ENCODE data around the gene AP2A2. TPM values are rescaled to one million over a fixed set of nuclear protein-coding genes. Genes with fewer than 3 reads are reported as not detected.

Gene AP2A2
- total RNA-seq, 1 experiment from 2014 or later: 55.5 TPM

GRCh38 chr11:877565-877964, 48.1 kb upstream of the AP2A2 start (continued):
- no peak for TF ChIP-seq REST (IDR thresholded peaks at IDR 0.05; ENCODE audit: low read depth)

- no peak overlapping the region for H3K9ac ChIP-seq (ENCODE audit: low read length)
- H4K20me1 ChIP-seq (ENCODE audit: insufficient read depth): no peaks in the 10 kb centered on the region
- ChIA-PET POLR2A (no interaction called here), RAD21 (ENCODE audit: low non-redundant PET in 1 of 2, low total read pairs in 2 of 2, uncharacterized antibody in 2 of 2, unreplicated experiment in 2 of 2) (no interaction called here), CTCF (no interaction called here)
- H3K4me2 ChIP-seq (ENCODE audit: low read length): no peak overlapping the region
- H3K27me3 ChIP-seq (ENCODE audit: insufficient read depth, low read length): no peaks in the 10 kb centered on the region
- peak; percentile 22; the same call in 1 of the 2 replicates for ATAC-seq
- H3K79me2 ChIP-seq (ENCODE audit: insufficient read depth, low read length): no peaks in the 10 kb centered on the region
- no peak for DNase-seq (ENCODE audit: low read depth, low spot score)
- peaks cover 3 to 4% of the 10 kb centered on the region in 2 experiments; a peak in 2 of 4 replicates for H3K36me3 ChIP-seq (ENCODE audit: control insufficient read depth in 1 of 2, insufficient read depth in 2 of 2, low read length in 2 of 2)
- no peak for TF ChIP-seq ZBTB33 (IDR thresholded peaks at IDR 0.05; ENCODE audit: extremely low read depth, insufficient replicate concordance, low read length)
- peak in 2 of 3 experiments; percentile 7 to 26; a peak in 3 of 6 replicates for TF ChIP-seq CTCF (IDR thresholded peaks at IDR 0.05 in 2 of 3, conservative IDR thresholded peaks at IDR 0.05 in 1 of 3; ENCODE audit: borderline replicate concordance in 1 of 3, insufficient read depth in 1 of 3, low read depth in 2 of 3, low read length in 2 of 3)
- H3K9me3 ChIP-seq (ENCODE audit: control insufficient read depth in 1 of 2, insufficient read depth in 1 of 2, low read depth in 1 of 2, low read length in 2 of 2): no peaks in the 10 kb centered on the region
- no peak overlapping the region for H3K27ac ChIP-seq (ENCODE audit: low read depth, low read length)
- BruUV-seq (replicated peaks): no TSS peak
- no peaks in the 10 kb centered on the region for H3K9me2 ChIP-seq (ENCODE audit: insufficient read depth)
- H3K4me3 ChIP-seq (replicated peaks in 1 of 2; ENCODE audit: low read depth in 1 of 2, low read length in 2 of 2): no peak overlapping the region
- intact Hi-C loops (cut with micrococcal nuclease): no loop called here
- H2AFZ ChIP-seq (ENCODE audit: low read depth, low read length, poor library complexity, severe bottlenecking): no peak overlapping the region
- peaks cover 2 to 10% of the 10 kb centered on the region in 2 experiments; a peak in 2 of 4 replicates for H3K4me1 ChIP-seq (ENCODE audit: control insufficient read depth in 1 of 2, insufficient read depth in 2 of 2, low read length in 2 of 2)
Observed at GRCh38 chr11:880447-880846, 45.2 kb upstream of the AP2A2 start.
